ENCODE results near the gene ZFAND5. TPM values are rescaled to one million over a fixed set of nuclear protein-coding genes. Genes with fewer than 3 reads are reported as not detected.
A peak's percentile ranks its signal among the peaks of the same experiment; 100 is the strongest.

The ZFAND5 gene
- total and polyA plus RNA-seq, 4 donors = 147 to 369 (median 169) TPM

GRCh38 chr9:72315510-72316311 is 49.3 kb downstream of the ZFAND5 start:
- 22 to 33% methylated on average over 10 of the region's 10 CpGs for WGBS, 2 donors
- Histone ChIP-seq H3K27me3 (ENCODE audit: control insufficient read depth in 3 of 3, insufficient read depth in 3 of 3, low read length in 2 of 3) (no peaks in the 10 kb centered on the region), H3K9me3 (ENCODE audit: control insufficient read depth in 4 of 4, insufficient read depth in 3 of 4, low read length in 3 of 4) (peaks cover 0 to 2% (median 0%) of the 10 kb centered on the region in 4 donors), H3K36me3 (ENCODE audit: control insufficient read depth in 4 of 4, insufficient read depth in 4 of 4, low read length in 4 of 4) (peaks cover 0 to 1% (median 0%) of the 10 kb centered on the region in 4 donors), H3K4me3 (no peak overlapping the region), H3K4me1 (ENCODE audit: control insufficient read depth in 5 of 5, insufficient read depth in 5 of 5, low read length in 5 of 5) (peaks cover 8 to 25% (median 12%) of the 10 kb centered on the region in 5 donors), H3K9ac (ENCODE audit: insufficient read depth in 1 of 2, low read length in 2 of 2) (no peak overlapping the region), H3K27ac (ENCODE audit: low read depth in 1 of 2, low read length in 1 of 2) (peak overlapping the region; percentile 51 to 94)
- no peak for TF ChIP-seq CTCF (IDR thresholded peaks at IDR 0.05; ENCODE audit: control extremely low read depth, extremely low read depth)
- ATAC-seq (ENCODE audit: insufficient read depth, low FRiP score) = peak; percentile 71
- peak; percentile 58 to 79 (median 64) for DNase-seq

GRCh38 chr9:72315089-72315509 is 49.9 kb downstream of the ZFAND5 start:
- no peak for TF ChIP-seq CTCF (IDR thresholded peaks at IDR 0.05; ENCODE audit: control extremely low read depth, extremely low read depth)
- H3K27me3 ChIP-seq (ENCODE audit: control insufficient read depth in 3 of 3, insufficient read depth in 3 of 3, low read length in 2 of 3) = no peaks in the 10 kb centered on the region
- peak overlapping the region; percentile 51 to 94 for H3K27ac ChIP-seq (ENCODE audit: low read depth in 1 of 2, low read length in 1 of 2)
- peaks cover 0 to 1% (median 0%) of the 10 kb centered on the region in 4 donors for H3K36me3 ChIP-seq (ENCODE audit: control insufficient read depth in 4 of 4, insufficient read depth in 4 of 4, low read length in 4 of 4)
- no peak overlapping the region for H3K4me3 ChIP-seq
- WGBS, 2 donors = 7 to 10% methylated on average over 5 of the region's 5 CpGs
- H3K9me3 ChIP-seq (ENCODE audit: control insufficient read depth in 4 of 4, insufficient read depth in 3 of 4, low read length in 3 of 4) = peaks cover 0 to 2% (median 0%) of the 10 kb centered on the region in 4 donors
- peak; percentile 50 for ATAC-seq (ENCODE audit: insufficient read depth, low FRiP score)
- peak overlapping the region in 1 of 2 donors; percentile 68 for H3K9ac ChIP-seq (ENCODE audit: insufficient read depth in 1 of 2, low read length in 2 of 2)
- H3K4me1 ChIP-seq (ENCODE audit: control insufficient read depth in 5 of 5, insufficient read depth in 5 of 5, low read length in 5 of 5) = peaks cover 8 to 25% (median 12%) of the 10 kb centered on the region in 5 donors
- peak; percentile 91 to 96 (median 94) for DNase-seq

- Histone ChIP-seq H3K36me3 (ENCODE audit: control insufficient read depth in 4 of 4, insufficient read depth in 4 of 4, low read length in 4 of 4) (peaks cover 0 to 1% (median 0%) of the 10 kb centered on the region in 4 donors), H3K27ac (ENCODE audit: low read depth in 1 of 2, low read length in 1 of 2) (peak overlapping the region in 1 of 2 donors; percentile 3), H3K9ac (ENCODE audit: insufficient read depth in 1 of 2, low read length in 2 of 2) (no peak overlapping the region), H3K9me3 (ENCODE audit: control insufficient read depth in 4 of 4, insufficient read depth in 3 of 4, low read length in 3 of 4) (peaks cover 0 to 2% (median 0%) of the 10 kb centered on the region in 4 donors), H3K27me3 (ENCODE audit: control insufficient read depth in 3 of 3, insufficient read depth in 3 of 3, low read length in 2 of 3) (no peaks in the 10 kb centered on the region), H3K4me3 (no peak overlapping the region), H3K4me1 (ENCODE audit: control insufficient read depth in 5 of 5, insufficient read depth in 5 of 5, low read length in 5 of 5) (peaks cover 8 to 25% (median 12%) of the 10 kb centered on the region in 5 donors)
- ATAC-seq (ENCODE audit: insufficient read depth, low FRiP score) (no peak), DNase-seq (no peak)
- WGBS, 2 donors = 93 to 97% methylated on average over 3 of the region's 3 CpGs
- no peak for TF ChIP-seq CTCF (IDR thresholded peaks at IDR 0.05; ENCODE audit: control extremely low read depth, extremely low read depth)
Observed at GRCh38 chr9:72313507-72313906, 51.5 kb downstream of the ZFAND5 start.
